GM12892 (cell line): ENCODE measurements around the gene ANKRD53.

Experiments
- POLR2A ChIP-seq: IDR thresholded peaks from 2 replicates; pipeline ENCODE4 v1.6.1; 2011; ENCODE audit warnings: low read depth, low read length, control low read depth
- POLR2AphosphoS5 ChIP-seq: IDR thresholded peaks from 2 replicates; pipeline ENCODE4 v1.6.1; 2011; ENCODE audit warnings: low read depth, low read length, control low read depth
- TAF1 ChIP-seq: IDR thresholded peaks from 2 replicates; pipeline ENCODE4 v1.6.1; 2011; ENCODE audit warnings: low read depth, mild to moderate bottlenecking, control low read depth, low read length, borderline replicate concordance

DNA sequence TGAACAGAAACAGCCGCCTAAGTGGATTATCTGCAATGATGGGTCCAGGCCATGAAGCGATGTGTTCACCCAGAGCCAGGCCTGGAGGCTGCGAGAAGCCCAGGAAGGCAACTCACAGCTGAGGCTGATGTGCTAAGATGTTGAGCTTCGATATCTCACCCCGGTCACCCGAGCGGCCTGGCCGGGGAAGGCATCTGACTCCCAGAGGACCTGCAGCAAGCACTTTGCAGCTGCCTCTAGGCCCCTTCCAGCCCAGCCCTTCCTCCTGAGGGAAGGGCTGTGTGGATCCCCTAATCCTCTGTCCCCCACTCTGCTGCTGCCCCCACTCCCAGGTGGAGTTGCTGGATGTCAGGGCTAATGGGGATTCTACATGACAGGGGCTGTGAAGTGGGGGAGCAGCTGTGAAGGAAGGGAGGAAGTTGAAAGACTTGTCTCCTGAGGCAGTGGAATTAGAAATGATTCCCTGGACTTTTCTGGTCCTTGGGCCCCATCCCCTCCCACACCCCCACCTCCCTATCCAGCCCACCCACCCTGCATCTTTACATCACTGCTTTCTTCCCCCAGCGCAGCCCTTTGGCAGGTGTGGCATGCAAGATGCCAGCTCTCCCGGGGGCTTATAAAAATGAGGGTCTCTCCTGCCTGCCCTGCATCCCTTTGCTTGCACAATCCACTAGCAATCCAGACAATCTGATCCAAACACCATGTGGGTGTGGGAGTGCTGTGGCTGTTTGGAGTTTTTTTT lies 38.4 kb upstream of the ANKRD53 start:
- TF ChIP-seq POLR2A (no peak), POLR2AphosphoS5 (no peak), TAF1 (no peak)
